SK-N-SH (cell line): ENCODE data around the gene SLC35D2.

Experiments used
- ELF1 ChIP-seq: IDR thresholded peaks from 2 replicates; pipeline ENCODE4 v1.4.0; 2012
- EP300 ChIP-seq, 2 experiments: IDR thresholded peaks; 2 replicates each; pipeline versions ENCODE4 v1.4.0 to v1.6.1; 2012; ENCODE audit warnings: borderline replicate concordance in 1 of 2, low read depth in 1 of 2, low read length in 1 of 2
- EZH2phosphoT487 ChIP-seq: fragments of 200-600 bp; sonication (generic); IDR thresholded peaks from 2 replicates; pipeline ENCODE4 v1.6.1; 2017; ENCODE audit warnings: low read depth, mixed run types, mild to moderate bottlenecking, antibody characterized with exemption, moderate library complexity, borderline replicate concordance
- JUND ChIP-seq: IDR thresholded peaks from 2 replicates; pipeline ENCODE4 v1.4.0; 2012
- POLR2AphosphoS5 ChIP-seq: IDR thresholded peaks from 2 replicates; pipeline ENCODE4 v1.6.1; 2012; ENCODE audit warnings: low read depth, low read length
- RFX5 ChIP-seq: IDR thresholded peaks from 2 replicates; pipeline ENCODE4 v1.6.1; 2012; ENCODE audit warnings: mild to moderate bottlenecking, improper control_type of control experiment, low read length
- RXRA ChIP-seq: IDR thresholded peaks from 2 replicates; pipeline ENCODE4 v1.4.0; 2012; ENCODE audit warnings: low read depth, mild to moderate bottlenecking, borderline replicate concordance
- TEAD4 ChIP-seq: IDR thresholded peaks from 2 replicates; pipeline ENCODE4 v1.4.0; 2012; ENCODE audit warnings: mild to moderate bottlenecking, borderline replicate concordance; ENCODE audit not compliant: insufficient read depth
- TF ChIP-seq, protein P1 (sequence below): IDR thresholded peaks from 2 replicates; pipeline ENCODE4 v1.4.0; 2012; ENCODE audit warnings: low read depth
- TF ChIP-seq, protein P2 (sequence below): fragments of 200-600 bp; sonication (generic); IDR thresholded peaks from 2 replicates; pipeline ENCODE4 v1.6.1; 2017; ENCODE audit warnings: antibody characterized with exemption, mild to moderate bottlenecking, moderate library complexity

DNA sequence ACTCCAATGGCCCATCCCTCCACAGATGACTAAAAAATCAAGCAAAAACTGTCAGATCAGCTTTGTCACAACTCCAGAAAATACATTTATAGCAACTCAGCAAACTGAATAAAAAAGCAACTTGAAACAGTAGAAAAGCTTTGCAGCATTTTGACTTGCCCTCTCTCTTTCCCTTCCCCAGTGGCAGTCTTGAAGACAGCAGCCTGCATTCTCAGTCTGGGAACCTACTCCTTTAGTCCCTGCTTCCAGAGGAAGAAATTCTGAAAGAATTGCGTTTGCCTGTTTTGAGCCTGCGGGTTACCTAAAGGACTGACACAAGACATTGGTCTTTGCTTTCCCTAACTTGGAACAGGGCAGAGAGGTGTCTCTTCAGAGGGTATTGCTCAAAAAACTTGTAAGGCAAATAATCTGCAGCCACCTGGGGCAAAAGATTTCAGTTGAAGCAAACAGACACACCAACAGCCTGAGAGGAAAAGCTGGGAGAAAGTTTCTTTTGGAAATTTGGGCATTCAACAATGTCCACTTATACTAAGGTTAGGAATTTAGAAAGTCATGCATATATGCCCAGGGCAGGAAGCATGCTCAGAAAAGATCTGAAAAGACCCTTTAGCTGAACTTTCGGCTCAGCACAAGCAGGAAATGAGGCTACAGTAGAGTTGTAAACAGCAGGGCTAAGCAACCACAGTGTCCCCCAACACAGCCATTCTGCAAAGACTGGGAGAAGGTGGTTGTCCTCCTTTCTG is 15.2 kb upstream of the SLC35D2 start:
- TF ChIP-seq EP300 (IDR thresholded peaks at IDR 0.05; ENCODE audit: borderline replicate concordance in 1 of 2, low read depth in 1 of 2, low read length in 1 of 2): no peak
- TF ChIP-seq, protein P1, sequence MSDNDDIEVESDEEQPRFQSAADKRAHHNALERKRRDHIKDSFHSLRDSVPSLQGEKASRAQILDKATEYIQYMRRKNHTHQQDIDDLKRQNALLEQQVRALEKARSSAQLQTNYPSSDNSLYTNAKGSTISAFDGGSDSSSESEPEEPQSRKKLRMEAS: no peak
- TF ChIP-seq EZH2phosphoT487: no peak
- TF ChIP-seq POLR2AphosphoS5: no peak
- TF ChIP-seq RFX5: no peak
- TF ChIP-seq TEAD4: no peak
- no peak for TF ChIP-seq ELF1
- TF ChIP-seq, protein P2, sequence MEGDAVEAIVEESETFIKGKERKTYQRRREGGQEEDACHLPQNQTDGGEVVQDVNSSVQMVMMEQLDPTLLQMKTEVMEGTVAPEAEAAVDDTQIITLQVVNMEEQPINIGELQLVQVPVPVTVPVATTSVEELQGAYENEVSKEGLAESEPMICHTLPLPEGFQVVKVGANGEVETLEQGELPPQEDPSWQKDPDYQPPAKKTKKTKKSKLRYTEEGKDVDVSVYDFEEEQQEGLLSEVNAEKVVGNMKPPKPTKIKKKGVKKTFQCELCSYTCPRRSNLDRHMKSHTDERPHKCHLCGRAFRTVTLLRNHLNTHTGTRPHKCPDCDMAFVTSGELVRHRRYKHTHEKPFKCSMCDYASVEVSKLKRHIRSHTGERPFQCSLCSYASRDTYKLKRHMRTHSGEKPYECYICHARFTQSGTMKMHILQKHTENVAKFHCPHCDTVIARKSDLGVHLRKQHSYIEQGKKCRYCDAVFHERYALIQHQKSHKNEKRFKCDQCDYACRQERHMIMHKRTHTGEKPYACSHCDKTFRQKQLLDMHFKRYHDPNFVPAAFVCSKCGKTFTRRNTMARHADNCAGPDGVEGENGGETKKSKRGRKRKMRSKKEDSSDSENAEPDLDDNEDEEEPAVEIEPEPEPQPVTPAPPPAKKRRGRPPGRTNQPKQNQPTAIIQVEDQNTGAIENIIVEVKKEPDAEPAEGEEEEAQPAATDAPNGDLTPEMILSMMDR: no peak
- no peak for TF ChIP-seq RXRA
- TF ChIP-seq JUND: no peak
